ENCODE data around the gene HDAC3.
"Not testable (repeated sequence)": the region's sequence is repeated elsewhere in the genome, so short reads cannot be mapped to it uniquely, and the experiment has no call there.

Gene HDAC3

DNA sequence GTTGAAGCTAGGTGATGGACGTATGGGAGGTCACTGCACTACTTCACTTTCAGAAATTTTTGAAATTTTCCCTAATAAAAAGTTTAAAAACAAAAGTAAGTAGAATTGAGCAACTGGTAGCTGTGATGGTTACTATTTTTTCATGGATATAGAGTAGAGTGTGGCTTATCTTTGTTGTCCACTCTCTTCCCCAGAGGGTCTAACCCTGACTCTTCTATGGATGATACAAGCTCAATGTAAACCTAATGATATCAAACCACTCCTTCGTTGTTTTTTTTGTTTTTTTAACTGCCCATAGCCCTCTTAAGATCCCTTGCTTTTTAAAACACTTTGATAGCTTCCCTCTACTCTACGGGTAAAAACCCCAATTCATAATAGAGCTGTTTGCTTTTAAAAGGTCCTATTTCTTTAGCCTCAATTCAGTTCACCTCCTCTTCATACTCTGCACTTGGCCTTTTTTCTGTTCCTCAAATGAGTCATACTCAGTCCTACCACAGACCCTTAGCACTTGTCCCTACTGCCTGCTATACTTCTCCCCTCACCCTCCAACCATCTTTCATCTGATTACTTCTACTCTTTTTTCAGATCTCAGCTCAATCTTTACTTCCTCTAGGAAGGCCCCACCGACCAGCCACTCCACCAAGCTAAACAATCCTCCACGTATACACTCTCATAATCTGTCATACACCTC, 2.6 kb downstream of the HDAC3 start:
- DNase-seq, result no peak

DNA sequence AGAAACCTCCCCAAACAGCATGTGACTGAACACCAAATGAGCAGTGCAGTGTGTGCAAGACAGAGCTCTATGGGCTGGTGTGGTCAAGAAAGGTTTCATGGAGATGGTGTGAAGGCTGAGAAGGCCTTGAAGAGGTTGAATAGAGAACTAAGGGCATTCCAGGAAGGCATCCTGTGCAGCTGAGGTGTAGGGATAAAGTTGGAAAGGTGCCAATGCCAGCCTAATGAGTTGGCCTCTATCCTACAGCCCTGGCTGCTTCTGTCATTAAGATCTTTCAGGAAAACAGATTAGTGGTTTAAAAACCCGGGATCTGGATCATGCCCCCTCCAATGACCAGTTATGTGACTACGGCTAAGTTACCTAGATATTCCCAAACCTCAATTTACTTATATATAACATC, 4.0 kb downstream of the HDAC3 start:
- no peak for DNase-seq

DNA sequence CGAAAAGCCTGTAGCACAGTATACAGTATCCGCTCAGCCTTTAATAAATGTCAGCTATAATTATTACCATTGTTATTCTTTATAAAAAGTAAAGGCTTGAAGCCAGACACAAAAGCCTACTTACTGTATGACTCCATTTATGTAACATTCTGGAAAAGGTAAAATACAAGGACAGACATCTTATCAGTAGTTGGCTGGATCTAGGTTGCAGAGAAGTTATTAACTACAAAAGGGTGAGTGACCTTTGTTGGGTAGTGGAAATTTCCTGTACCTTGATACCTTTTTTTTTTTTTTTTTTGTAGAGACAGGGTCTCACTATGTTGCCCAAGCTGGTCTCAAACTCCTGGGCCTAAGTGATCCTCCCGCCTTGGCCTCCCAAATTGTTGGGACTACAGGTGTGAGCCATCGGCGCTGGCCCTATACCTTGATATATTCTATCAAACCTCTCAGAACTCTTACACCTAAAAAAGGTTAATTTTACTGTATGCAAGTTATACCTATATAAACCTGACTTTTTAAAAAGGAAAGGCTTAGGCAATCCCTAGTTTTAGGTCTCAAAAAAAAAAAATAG, 6.0 kb downstream of the HDAC3 start:
- DNase-seq, result no peak

DNA sequence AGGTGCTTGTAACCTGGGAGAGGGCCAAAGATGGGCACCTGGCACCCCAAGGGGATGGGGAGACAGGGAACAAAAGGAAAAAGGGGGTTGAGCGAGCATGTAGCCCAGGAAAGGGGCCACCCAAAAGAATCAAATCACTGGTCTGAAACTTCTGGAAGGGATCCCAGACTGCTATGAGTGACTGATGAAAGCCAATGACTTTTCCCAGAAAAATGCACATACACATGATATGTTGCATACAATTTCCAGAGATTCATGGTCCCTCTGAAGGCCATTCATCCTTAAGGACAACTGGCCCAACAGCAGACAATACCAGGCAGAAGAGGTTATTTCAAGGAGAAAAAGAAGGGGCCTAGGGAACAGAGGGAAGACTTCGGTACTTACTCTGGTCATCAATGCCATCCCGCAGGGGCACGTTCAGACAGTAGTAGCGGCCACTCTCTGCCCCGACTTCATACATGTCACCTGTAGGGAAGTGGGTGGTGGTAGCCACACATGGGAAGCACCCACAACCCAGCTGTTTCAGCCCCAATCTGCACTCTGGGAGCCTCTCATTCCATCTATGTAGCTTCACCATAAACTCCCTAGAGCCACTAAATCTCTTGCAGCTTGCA, 8.4 kb downstream of the HDAC3 start:
- no peak for DNase-seq

DNA sequence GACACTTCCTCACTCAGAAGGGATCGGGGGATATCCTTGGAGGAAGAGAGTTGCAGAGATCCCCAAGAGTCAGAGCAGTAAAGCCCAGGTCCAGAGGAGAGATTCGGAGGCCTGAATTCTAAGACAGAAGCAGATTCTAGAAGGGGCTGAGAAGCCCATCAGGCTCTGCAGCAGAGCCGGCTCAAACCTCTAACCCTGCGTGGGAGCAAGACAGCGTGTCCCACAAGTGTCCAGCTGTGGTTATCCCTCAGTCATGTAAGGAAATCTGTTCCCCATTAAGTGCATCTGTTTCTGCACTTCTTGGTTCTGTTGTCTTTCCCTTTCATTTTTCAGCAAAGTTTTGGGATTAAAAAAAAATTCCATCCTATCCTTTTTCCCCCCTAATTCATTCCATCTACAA, 13.0 kb downstream of the HDAC3 start:
- no peak for DNase-seq

DNA sequence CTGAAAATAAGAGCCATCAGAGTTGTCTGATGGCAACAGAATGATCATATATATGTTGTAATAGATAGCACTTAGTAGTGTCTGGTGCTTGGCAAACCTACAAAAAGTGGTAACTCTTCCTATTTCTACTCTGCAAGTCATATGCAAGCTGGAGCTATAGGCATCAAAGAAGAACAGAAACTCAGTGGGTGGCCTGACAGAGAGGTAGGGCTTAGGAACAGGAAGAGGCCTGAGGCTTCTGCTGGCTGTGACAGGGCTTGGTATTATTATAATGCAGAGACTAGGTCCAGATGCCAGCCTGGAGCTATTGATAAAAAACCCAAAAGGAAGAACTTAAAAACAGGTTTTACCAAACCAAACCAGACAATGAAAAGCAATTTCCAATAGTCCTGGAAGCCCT, 13.5 kb downstream of the HDAC3 start:
- peak; percentile 51 for DNase-seq

DNA sequence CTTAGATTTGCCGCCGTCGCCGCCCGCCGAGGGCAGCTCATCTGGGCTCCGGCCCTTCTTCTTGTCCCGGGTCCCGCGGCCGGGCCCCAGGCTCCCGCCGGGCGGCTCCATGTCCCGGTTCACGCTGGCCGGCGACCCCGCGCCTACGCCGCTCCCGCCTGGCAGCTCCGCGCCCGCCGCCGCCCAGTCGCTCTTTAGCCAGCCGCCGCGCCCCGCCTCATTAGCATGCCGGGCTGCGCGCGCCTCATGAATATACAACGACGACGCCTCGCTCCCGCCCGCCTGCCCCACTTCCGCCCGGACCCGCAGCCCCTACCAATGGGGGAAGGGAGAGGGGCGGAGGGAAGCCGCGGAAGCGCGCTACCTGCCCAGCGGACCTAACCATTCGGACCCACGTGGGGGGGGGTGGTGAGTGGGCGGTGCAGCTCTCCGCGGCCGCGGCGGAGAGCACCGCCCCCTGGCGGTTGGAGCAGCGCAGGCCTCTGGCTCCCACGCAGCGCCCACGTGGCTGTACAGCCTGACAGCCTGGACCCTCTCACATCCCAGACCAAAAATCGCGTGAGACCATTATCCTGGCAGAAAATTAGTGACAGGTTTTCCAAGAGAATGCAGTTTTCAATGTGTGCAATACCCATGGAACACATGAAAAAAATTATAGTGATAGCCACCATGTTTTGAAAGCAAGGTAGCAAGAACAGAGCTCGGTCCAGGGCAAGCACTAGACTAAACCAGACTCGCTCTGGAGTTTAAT, 17.7 kb downstream of the HDAC3 start, which contains the start of gene DIAPH1:
Gene DIAPH1, minus strand, starts transcription at position 197 of the 751 bp plus-strand sequence. Its CDS starts 86 bp downstream, at position 111.
- DNase-seq, result peak; percentile 99

DNA sequence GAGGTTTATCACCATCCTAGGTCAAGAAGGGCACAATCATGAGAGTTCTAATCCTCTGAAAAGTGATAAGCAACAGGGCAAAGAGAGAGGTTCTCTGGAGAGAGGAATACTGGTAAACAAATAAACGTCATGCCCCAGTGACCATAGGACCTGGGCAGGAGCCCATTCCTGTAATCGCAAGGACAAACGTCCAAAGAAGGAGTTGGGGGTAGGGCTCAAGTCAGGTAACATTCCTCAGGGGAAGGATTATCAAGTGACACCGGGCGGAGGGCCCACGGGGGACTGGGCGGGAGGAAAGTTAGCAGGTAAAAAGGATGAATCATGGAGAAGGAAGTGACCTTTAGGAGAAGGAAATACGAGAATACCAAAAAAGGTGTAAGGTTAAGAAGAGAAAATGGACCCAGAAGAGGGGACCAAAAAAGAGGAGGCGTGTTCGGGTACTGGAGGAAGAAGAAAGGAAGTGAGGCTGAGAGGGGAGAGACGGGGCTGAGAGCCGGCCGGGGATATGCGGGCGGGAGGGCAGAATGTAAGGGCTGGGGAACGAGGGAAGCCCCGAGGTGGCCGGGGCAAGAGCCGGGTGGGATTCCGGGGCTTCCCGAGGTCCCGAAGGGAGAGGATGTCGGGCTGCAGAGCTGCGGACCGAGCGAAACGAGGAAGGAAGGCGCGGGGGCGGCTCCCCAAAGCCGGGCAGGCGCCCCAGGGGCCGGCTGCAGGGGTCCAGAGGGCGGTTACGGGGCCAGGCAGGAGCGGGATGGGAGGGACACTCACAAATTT, 18.4 kb downstream of the HDAC3 start:
- DNase-seq, result peak; percentile 81

DNA sequence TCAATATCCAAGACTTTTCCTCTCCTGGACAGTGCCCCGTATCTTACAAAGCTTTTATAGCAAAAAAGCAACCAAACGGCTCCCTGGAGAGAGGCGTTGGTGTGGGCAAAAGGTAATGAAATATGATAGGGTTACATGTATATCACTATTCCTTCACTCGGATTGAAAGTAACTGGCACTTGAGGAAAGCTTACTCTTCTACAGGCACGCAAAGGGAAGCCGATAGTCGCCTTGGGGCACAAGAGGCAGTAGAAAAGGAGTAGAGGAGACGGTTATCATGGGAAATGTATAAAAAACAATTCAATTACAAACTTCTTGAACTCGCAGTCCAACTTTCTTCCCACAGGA, 19.0 kb downstream of the HDAC3 start:
- no peak for DNase-seq

DNA sequence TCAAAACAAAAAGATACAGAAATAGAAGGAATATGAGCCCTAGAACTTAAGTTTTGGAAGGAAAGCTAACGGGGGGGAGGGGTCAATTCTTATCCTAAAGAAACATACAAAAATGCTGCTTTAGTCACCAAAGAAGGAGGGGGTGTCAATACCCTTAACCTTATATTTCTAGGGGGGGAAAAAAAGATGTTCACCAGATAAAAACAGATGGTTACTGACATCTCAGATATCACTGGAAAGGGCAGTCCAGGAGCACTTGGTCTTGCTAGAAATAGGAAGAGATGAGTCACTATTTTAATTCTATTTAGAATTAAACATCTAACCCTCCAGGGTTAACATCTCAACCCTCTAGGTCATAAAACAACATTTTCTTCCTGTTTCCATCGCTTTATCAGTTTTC, 19.5 kb downstream of the HDAC3 start:
- no peak for DNase-seq

DNA sequence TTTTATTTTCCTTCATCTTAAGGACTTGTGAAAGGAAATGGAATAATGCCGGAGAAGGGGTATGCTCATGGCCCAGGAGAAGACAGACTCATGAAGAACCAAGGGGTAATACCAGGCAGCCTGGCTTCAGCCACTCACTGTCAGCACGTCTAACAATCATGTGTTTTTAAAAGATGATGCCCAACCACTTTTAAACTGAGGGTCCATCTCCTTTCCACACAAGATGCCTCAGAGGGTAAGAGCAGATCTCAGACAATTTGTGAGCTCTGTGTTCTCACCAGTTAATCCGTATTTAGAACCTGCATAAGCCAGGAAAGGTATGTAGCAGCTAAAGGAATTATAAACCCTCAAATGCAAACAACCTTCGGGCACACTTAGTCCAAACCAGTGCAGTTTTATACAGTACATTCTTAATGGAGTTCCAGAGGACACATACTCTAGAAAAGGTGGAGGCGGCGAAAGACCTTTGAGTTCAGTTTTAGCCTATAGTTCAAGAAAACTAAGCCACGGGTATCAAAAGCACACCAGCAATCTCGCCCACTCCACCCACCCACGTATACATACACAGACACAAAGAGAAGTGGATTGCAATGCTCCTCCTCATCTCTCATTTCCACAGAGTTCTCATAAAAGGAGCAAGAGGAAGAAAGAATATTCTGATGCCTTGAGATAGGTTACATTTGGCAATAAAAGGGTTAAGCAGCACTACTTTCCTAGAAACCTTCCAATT, 20.5 kb downstream of the HDAC3 start:
- no peak for DNase-seq

DNA sequence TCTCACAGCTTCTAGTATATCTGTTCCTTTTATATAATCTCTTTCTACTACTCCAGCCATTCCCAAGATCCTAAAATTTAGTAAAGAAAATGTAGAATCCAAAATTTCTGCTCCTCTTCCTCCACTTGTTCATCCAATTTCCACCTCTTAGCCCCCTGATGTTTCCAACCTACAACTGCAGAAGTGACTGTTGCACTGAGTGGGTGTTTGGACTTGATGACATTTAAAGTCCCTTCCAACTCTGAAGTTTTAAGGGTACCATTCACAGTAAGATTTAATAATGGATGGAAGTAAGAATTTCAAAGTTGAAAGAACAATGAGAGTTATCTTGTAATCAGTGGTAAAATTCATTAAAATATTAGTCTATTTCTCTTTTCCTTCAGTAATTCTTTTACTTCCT, 23.3 kb downstream of the HDAC3 start:
- no peak for DNase-seq

DNA sequence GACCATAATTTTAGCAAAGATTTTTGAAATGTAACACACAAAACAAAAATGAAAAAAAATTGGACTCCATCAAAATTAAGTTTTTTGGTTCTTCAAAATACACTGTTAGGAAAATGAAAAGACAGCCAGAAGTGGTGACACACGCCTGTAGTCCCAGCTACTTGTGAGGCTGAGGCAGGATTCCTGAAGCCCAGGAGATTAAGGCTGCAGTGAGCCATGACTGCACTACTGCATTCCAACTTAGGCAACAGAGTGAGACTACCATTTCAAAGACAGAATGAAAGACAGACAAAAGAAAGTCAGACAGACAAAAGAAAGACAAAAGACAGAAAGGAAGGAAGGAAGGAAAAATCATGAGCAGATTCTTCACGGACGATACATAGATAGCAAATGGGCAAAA, 25.4 kb downstream of the HDAC3 start:
- DNase-seq, result no peak

DNA sequence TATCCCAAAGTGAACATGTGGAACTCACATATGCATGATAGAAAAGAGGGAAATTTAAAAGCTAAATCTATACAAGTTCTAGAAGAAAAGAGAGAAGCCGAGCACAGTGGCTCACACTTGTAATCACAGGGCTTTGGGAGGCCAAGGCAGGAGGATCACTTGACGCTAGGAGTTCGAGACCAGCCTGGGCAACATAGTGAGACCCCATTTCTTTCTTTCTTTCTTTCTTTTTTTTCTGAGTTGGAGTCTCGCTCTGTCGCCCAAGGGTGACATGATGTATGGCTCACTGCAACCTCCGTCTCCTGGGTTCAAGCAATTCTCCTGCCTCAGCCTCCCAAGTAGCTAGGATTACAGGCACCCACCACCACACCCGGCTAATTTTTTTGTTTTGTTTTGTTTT, 26.7 kb downstream of the HDAC3 start:
- DNase-seq, result not testable (repeated sequence)

DNA sequence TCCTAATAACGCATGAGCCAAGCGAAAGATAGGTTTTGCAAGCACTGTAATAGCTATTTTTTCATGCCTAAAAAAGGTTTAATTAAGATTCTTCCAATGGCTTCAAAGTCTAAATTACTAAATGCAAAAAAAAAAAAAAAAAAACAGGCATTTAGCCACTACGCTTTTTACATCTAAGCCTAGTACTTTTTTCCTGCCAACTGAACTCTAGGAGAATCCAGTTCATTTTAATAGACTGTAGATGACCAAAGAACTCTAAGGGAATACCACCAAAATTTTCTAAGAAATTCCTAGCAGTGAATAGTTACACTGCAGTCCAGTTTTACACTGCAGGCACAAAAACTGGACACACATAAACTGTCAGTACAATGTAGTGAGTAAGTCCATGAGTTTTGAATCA, 27.6 kb downstream of the HDAC3 start:
- DNase-seq, result no peak

DNA sequence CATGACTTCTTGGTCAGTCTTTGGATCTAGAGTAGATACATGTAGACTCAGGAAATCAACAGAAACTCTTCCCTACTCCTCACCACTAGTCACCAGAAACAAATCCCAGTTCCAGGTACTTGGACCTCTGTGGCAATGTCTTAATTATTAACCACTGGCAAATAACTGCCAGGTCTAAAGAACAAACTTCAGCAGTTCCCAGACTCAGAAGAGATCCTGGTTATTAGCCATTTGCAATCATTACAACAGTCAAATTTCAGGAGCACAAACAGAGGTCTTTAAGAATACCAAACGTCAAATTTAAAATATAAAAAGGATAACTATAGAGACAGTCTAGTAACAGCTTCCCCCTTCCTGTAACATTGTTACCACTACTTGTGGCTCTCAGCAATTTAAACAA, 28.1 kb downstream of the HDAC3 start:
- DNase-seq, result no peak

DNA sequence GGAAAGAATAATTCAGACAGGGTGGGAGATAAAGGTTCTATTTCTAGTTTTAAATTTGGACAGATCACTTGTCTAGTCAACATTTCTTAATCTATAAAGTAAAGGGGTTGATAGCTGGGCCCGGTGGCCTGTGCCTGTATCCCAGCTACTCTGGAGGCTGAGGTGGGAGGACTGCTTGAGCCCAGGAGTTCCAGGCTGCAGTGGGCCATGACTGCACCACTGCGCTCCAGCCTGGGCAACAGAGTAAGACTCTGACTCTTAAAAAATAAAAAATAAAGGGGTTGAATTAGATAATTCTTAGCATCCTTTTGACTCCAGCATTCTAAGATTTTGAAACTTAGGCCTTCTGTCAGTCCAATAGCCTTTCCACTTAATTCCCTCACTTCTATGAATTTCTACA, 28.6 kb downstream of the HDAC3 start:
- no peak for DNase-seq

DNA sequence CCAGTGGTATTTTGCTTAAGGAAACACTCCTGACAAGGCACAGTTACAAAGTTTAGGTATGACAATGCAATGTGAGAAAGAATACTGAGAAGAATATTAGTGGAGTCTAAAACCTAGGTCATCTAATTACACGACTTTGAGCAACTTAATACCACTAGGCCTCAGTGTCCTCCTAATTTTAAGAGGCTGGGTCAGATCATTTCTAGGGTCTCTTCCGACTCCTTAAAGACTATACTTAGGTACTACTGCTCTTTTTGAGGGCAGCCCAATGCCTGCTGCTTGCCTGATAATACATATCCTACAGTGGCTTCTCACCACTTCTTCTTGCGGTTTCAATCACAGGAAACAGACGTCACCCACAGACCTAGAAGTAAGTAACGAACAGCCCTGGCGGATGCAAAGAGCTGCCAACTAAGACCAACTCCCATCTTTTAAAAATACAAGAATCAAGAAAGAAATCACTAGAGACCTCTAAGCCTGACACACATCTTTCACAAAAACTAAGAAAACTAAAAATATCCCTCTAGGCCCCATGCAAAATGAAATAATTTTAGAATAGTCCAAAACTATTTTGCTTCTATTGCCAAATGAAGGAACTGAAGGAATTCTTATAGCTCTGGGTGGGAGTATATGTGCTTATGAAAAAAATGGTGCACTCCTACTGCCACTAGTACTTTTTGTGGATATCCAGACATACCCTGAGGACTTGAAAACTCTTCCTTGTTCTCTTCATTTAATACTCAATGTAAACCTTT, 30.9 kb downstream of the HDAC3 start:
- DNase-seq, result peak; percentile 72

DNA sequence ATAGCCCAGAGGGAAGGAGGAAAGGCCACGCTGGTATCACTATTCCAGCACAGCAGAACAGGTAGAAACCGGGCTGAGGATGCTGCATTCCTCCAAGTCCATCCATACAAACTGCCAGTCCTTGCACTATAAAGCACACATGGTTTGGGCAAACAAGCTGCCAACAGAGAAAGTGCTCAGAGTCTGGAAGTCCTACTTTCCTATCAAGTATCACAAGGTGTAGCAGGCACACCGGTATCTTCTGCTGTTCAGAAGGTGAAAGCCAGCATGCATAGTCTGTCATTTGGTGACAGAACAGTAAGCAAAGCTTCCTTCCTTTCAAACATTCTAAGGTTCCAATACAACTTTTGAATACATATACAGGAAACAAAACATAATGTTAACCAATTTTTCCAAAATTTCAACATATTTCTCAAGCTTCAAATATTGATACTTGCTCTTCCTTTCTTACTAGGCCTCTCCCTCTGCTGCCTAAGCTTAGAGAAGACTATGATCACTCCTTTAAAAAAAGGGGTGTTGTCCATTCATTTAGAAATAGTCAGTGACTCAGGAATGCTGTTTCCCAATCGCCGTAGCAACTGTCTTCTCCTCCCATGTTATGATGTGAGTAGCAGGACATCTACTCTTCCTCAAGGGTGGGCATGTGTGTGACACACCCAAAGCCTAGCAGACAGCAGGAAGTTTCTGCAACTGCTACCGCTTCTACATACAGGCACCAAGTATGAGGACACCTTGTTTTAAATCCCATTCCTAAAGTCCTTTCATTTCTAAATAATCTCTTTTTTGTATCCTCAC, 32.5 kb downstream of the HDAC3 start:
- no peak for DNase-seq

DNA sequence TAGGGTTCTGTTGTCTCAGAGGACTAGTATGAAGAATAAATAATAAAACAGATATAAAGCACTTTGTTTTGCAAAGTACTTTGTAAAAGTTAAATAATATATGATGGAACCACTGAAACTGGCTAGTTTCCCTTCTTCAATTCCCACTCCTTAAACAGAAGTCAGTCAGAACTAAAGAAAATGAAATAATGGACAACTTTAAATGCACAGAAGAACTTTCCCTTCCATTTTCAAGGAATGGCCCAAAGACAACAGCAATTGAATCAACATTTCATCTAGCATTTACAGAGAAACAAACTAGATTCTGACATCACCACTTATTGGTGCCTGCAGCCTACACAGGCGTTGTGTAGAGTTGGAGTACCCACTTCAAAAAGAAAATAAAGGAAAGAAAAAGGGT, 34.0 kb downstream of the HDAC3 start:
- DNase-seq, result no peak

Measured in activated CD4-positive, alpha-beta T cell treated with anti-CD3 and anti-CD28 coated beads for 48 hours (primary cell).